Measurements from ENCODE around the gene FOXA2.
"Not testable (repeated sequence)": the region's sequence is repeated elsewhere in the genome, so short reads cannot be mapped to it uniquely, and the experiment has no call there.

FOXA2 gene

DNA sequence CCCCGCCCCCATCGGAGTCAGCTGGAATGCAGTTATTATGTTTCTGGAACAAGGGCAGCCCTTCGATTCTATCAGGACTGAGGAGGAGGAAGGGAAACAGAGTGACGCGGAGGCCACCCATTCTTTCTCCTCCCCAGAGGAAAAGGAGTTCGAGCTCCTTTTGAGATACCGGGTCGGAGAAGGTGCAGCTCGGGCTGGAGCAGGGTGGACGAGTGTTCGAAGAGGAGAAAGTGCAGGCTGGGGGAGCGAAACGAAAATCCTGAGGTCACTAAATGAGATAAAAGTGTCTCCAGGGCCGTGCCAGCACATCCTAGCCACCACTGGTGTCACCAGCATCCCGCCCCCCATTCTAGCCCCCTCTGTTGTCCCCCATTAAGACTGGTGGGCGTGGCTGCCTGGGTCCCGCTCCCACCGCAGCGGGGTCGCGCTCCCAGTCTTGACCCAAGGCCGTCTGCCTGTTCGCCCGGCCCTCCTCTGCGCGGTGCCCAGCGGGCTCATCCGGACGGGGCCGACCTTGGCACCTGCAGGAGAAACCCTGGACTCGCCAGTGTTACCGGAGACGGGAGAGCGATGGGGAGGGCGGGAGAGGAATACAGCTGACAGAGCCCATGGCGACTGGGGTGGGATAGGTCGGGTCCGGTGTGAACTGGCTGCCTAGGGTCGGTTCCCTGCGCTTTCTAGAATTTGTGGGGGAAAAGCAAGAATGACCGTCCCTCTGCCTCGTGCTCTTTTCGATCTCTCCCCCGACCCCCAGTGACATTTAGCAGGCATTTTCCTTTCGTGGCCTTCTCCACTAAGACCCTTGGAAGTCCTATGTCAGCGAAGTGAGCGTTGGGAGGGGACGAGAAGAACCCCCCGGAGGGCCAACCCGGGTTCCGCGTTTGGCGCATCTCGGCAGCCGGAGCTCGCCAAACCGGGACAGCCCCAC, 16.2 kb downstream of the FOXA2 start:
- no peak for DNase-seq (ENCODE audit: low read depth in 2 of 2)

DNA sequence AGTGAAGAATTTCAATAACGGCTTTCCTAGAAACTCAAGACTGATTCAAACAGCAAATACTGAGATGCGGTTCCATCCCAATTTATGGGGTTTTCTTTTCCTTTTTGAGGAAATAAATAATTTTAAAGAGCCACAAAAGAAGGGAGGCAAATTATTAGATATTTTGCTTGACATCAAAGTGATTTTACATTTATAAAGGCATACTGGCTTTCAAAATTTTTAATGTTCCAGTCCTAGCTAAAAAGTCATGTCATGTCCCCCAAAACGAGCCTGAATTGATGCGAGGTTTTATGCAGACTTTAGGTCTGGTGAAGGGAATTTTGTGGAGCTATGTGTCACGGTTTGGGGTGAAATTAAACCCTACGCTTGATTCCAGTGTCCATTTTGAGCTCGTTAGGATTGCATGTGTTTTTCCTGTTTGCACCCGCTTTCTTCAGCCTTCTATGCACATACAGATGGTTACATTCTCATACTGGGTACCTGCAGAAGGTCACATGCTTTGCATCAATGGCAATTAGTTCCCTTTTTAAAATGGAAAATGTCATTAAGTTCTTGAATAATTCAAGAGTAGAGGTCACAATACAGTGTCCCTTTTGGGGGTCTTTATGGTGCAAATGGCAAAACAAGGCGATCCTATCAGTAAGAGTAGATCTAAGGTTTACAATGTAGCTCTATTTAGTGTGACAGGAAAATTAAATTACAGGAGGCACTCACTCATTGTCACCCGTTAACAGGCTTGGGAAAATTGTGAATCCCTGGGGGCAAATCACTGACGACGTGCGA, 17.3 kb downstream of the FOXA2 start:
- no peak for DNase-seq (ENCODE audit: low read depth in 2 of 2)

DNA sequence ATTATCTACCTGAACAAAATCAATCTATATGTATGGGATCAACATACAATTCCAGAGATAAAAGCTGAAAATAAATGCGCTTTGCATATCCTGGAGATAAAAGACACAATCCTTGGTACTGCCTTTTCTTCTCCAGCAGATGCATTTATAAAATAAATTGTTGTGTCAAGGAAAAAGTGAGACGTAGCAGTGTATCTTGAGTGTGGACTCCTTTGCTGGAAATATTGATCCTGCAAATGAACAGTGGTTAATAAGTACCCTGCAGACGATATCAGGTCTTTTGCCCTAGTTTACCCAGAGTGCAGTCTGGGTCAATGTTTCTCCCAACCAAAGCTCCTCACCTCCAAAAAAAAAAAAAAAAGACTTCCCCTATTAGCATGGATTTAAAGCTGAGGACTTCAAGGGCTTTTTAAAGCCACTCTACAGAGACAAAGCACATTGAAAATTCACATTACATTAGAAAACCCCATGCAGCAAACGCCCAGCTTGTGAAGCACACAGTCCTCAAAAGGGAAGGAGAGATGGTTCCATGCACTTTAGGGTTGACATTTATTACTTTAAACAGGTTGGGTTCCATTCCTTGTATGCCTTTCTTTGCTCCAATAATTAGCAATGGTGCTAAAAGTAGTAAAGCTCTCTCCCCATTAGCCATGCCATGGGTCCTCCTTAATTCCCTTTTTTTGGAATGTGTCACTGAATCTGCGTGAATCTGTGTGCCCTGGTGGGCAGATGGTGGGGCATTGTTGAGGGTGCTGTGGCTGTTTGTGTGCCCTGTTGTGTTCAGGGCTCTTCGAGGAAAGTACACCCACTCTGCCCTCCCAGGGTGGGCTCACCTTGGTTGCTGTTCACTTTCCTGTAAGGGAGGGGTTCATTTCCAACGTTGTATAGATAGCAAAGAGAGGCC, 21.1 kb downstream of the FOXA2 start:
- DNase-seq (ENCODE audit: low read depth in 2 of 2) = no peak

- DNase-seq (ENCODE audit: low read depth in 2 of 2) = no peak
Measured at GRCh38 chr20:22562620-22563019, 21.8 kb downstream of the FOXA2 start.

GRCh38 chr20:22561965-22562577, 22.3 kb downstream of the FOXA2 start:
- DNase-seq (ENCODE audit: low read depth in 2 of 2) = no peak

DNA sequence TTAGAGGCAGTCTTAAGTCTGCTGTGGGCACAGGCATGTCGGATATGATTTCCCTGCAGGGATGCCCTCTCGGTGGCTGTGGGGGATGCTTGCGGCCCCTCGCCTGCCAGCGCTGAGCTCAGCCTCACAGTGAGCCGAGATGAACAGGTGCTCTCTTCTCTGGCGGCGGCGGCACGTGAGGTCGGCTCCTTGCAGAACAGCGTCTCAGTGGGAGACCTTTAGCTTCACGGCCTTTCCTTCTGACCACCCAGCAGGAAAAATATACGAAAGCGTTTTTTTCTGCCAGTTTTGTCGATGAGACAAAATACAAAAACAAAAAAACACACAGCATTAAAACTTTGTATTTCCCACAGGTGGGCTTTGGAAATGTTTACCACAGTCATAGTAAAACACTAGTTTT, 23.6 kb downstream of the FOXA2 start:
- DNase-seq (ENCODE audit: low read depth in 2 of 2) = no peak

GRCh38 chr20:22559711-22560318, 24.6 kb downstream of the FOXA2 start:
- DNase-seq (ENCODE audit: low read depth in 2 of 2) = no peak

DNA sequence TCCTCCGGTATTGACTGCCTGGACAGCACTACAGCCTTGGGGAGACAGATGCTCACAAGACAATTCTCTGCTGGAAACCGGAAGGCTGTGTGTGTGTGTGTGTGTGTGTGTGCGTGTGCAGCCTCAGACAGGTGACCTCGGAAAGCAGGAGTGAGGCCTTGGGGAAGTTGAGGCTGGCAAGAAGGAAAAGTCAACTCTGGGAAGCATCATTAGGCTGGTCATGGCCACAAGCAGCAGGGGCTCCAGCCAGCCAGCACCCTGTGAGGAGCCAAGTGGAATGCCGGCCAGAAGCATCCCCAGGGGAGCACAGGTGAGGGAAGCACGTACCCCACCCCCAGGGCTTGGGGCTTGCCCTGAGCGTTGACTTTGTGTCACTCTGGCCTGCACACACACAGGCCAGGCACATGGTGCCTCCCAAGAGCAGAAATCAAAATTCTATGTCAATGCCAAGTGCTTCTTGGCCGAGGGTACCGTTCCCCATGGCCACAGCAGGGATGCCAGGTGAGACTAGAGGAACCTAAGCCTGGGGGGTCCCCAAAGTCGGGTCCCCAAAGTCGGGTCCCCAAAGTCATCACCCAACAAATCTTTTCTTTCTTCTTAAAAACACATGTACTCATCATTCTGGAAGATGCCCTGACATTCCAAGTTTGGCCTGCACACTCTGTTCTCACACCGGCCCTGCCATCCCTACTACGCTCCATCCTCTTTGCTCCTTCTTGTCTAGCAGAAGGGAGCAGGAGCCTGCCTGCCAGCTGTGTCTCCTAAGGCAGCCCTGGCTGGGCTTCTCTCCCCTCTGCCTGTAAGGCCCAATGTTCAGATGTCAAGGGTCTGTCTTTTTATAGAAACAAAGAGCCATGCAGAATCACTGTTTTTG, 26.7 kb downstream of the FOXA2 start:
- DNase-seq (ENCODE audit: low read depth in 2 of 2) = no peak

DNA sequence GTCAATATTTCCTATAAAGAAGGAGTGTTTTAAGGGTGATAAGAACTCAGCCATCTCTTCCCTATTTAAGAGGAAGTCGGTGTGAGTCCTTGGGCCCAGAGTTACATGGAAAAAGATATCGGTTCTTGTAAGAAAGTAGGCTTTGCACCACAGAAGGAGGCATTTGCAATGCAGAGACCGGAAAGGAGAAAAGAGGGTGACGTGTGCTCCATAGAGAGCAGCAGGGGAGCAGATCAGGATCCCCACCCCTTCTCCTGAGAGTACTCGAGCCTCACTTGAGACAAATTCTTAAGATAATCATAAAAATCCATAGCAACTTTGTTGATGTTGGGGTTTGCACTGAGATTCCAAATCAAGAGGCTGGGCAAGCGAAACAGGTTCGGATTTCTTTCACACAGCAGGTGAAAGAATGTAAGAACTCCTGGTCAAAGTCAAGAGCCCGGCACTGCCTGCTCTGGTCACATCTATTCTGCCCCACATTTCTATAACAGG, 27.8 kb downstream of the FOXA2 start:
- DNase-seq (ENCODE audit: low read depth in 2 of 2) = no peak

DNA sequence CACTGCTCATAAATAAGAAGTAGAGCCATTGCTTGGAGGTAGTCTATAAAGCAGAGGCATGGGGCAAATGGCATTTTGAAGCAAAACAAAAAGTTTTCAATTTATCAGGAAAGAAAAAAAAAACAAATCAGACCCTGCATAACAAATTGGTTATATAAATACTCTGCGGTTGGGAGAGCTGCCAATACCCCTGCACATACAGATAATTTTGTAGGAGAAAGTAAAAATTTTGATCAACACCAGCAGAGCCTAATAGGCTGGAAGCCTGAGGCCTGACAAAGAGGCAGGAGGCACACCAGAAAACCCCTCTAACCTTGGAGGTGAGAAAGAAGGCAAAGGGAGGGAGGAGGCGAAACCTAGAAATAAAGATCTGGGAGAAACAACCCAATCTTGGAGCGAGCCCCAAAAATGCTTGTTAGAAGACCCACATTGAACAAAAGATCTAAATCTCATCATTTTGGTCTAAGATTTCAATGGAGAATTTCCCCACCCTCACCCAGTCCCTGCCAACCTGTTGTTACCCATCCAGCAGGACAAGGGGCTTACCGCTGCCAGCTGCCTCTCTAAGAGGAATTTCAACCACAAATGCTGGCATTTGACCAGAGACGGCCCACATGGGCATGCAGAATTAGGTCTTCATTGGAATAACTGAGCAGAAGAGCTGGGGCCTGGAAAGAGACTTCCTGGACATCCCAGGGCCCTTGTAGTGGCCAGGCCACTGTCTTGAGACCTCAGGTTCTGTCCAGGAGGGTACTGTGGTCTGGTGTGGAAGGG, 28.4 kb downstream of the FOXA2 start:
- DNase-seq (ENCODE audit: low read depth in 2 of 2) = no peak

- no peak for DNase-seq (ENCODE audit: low read depth in 2 of 2)
Measured at GRCh38 chr20:22554391-22554790, 30.0 kb downstream of the FOXA2 start.

DNA sequence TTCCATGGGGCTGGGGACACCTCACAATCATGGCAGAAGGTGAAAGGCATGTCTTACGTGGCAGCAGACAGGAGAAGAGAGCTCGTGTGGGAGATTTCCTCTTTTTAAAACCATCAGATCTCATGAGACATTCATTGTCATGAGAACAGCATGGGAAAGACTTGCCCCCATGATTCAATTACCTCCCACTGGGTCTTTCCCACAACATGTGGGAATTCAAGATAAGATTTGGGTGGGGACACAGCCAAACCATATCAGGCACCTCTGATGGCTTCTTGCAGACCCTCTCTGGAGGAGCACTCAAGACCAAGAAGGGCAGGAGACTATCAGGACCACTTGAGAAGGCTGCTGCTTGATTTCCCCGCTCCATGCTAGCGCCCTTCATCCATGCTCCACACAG, 33.9 kb downstream of the FOXA2 start:
- DNase-seq (ENCODE audit: low read depth in 2 of 2) = not testable (repeated sequence)

DNA sequence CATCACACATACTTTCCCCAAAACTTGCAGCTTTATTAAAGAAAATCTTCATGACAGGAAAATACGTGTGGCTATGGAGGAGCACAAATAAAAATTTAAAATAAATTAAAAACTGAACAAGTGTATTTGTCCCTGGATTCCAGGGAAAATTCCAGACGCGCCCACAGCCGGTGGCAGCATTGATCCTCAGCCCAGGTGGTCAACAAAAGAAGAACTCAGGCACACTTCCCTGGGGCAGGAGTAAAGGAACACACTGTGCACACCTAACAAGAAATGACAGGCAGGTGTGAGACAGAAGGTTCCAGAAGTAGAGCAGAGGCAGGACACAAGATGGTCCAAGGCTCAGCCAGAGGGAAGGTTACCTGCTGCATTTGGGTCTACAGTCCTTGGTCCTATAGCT, 36.3 kb downstream of the FOXA2 start:
- DNase-seq (ENCODE audit: low read depth in 2 of 2) = no peak

DNA sequence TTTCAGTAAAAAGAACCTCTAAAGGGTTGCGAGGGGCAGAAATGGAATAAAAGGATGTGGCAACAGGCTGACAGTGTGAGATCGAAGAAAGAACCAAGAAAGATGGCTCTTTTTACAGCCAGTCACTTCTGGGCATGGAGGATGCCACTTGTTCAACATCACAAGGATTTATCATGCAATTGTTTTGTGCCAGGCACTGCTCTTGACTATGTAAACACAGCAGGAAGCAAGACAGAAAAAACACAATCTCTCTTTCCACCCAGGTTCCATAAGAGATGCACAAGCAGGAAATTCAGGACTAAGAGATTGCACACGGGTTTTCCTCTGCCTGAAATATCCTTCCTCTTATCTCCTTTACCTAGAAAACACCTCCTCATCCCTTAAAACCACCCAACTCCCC, 38.0 kb downstream of the FOXA2 start:
- no peak for DNase-seq (ENCODE audit: low read depth in 2 of 2)

GRCh38 chr20:22545045-22545444, 39.3 kb downstream of the FOXA2 start:
- DNase-seq (ENCODE audit: low read depth in 2 of 2) = no peak

DNA sequence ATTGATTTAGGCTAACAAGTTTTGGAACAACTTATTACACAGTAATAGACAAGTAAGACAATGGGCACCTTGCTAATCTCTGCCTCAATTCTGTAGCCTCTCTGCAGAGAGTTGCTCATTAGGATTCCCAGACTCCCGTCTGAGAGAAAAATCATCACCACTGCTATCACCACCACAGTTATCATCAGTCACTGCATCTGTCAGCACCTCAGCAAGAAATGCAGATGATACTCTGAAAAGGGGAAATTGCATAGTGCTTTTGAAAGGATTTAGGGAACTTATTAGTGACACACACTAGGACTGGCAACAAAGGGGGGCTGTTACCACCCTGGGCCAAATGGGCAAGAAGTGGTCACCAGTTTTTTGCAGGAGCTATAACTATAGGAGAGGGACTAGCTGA, 39.9 kb downstream of the FOXA2 start:
- no peak for DNase-seq (ENCODE audit: low read depth in 2 of 2)

DNA sequence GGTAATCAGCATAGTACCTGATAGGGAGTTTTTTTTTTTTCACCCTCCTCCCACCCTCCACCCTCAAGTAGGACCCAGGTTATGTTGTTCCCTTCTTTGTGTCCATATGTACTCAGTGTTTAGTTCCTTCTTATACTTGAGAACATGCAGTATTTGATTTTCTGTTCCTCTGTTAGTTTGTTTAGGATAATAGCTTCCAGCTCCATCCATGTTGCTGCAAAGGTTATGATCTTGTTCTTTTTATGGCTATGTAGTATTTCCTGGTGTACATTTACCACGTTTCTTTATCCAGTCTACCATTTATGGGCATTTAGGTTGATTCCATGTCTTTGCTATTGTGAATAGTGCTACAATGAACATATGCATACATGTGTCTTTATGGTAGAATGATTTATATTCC, 41.9 kb downstream of the FOXA2 start:
- no peak for DNase-seq (ENCODE audit: low read depth in 2 of 2)

DNA sequence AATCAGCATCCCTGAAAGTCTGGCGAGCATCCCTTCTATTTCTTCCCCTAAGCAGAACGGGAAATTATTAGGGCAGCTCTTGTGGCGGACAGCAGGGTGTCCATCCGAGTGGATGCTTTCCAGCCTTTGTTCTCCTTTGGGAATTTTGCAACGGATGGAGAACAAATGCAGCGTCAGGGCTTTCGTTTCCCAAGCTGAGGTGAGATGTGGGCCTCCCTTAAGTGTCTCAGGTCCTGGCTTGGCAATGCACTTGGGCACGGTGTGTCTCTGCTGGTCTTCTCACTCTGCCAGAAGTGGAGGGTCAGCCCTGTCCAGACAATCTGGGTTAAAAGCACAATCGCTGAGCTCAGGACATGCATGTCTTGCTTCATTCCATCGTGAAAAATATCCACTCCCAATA, 43.5 kb downstream of the FOXA2 start:
- no peak for DNase-seq (ENCODE audit: low read depth in 2 of 2)
